WTC11 (cell line): Measurements from ENCODE around the gene ZMIZ1. TPM values are rescaled to one million over a fixed set of nuclear protein-coding genes. Genes with fewer than 3 reads are reported as not detected.
A peak's percentile ranks its signal among the peaks of the same experiment; 100 is the strongest.

ENCODE experiments used
- ATAC-seq: fragments of 200-7000 bp; cut with Tn5 transposase; 2 replicates; pipeline ENCODE4 v1.10.0; 2021; ENCODE audit warnings: mild to moderate bottlenecking, moderate library complexity
- CTCF ChIA-PET: fragments of 300-600 bp; sonication (Branson Sonifier 250); formaldehyde crosslinking; loops from one replicate; lab custom pipeline; 2021; ENCODE audit warnings: antibody characterized with exemption; lab: Charles Lee
- POLR2A ChIA-PET: fragments of 350-600 bp; sonication (Branson Sonifier 250); formaldehyde crosslinking; loops from one replicate; lab custom pipeline; 2021; ENCODE audit warnings: antibody characterized with exemption; lab: Charles Lee
- DNase-seq: peaks from one replicate; pipeline ENCODE4 v3.0.0; 2021; ENCODE audit warnings: low spot score
- H3K27ac Mint-ChIP-seq: 2 replicates; pipeline ENCODE4 v1.8.0; 2021; ENCODE audit warnings: mixed read lengths
- H3K27me3 Mint-ChIP-seq: 2 replicates; pipeline ENCODE4 v1.8.0; 2021; ENCODE audit warnings: low read depth, mild to moderate bottlenecking, moderate library complexity, mixed read lengths
- H3K36me3 Mint-ChIP-seq: 2 replicates; pipeline ENCODE4 v1.8.0; 2021; ENCODE audit warnings: mixed read lengths
- H3K4me1 Mint-ChIP-seq: 2 replicates; pipeline ENCODE4 v1.8.0; 2022; ENCODE audit warnings: mixed read lengths
- H3K4me3 Mint-ChIP-seq: 2 replicates; pipeline ENCODE4 v1.8.0; 2021; ENCODE audit warnings: mild to moderate bottlenecking, moderate library complexity, mixed read lengths
- H3K9me3 Mint-ChIP-seq: 2 replicates; pipeline ENCODE4 v1.8.0; 2021; ENCODE audit warnings: mixed read lengths
- ATF1 ChIP-seq: sonication (generic); formaldehyde crosslinking; IDR thresholded peaks from 2 replicates; pipeline ENCODE4 v1.8.1; 2023; ENCODE audit warnings: mild to moderate bottlenecking, moderate library complexity, missing genetic modification reagents
- ATF2 ChIP-seq: sonication (generic); formaldehyde crosslinking; IDR thresholded peaks from 2 replicates; pipeline ENCODE4 v1.8.1; 2022; ENCODE audit warnings: low read depth, missing genetic modification reagents, borderline replicate concordance
- CTCF ChIP-seq: fragments of 200-600 bp; IDR thresholded peaks from 2 replicates; pipeline ENCODE4 v1.8.0; 2022; ENCODE audit warnings: antibody characterized with exemption
- E2F1 ChIP-seq: sonication (generic); formaldehyde crosslinking; IDR thresholded peaks from 2 replicates; pipeline ENCODE4 v1.8.0; 2022; ENCODE audit warnings: mild to moderate bottlenecking, missing genetic modification reagents
- EMX1 ChIP-seq: fragments of 250-450 bp; sonication (Bioruptor Pico); IDR thresholded peaks from 2 replicates; pipeline ENCODE4 v1.8.0; 2021; ENCODE audit warnings: mild to moderate bottlenecking
- GABPB1 ChIP-seq: sonication (generic); formaldehyde crosslinking; IDR thresholded peaks from 2 replicates; pipeline ENCODE4 v1.8.1; 2023; ENCODE audit warnings: mild to moderate bottlenecking, missing genetic modification reagents
- NR3C1 ChIP-seq: sonication (generic); formaldehyde crosslinking; conservative IDR thresholded peaks from 2 replicates; pipeline ENCODE4 v1.8.1; 2023; ENCODE audit warnings: low read depth, mild to moderate bottlenecking, missing genetic modification reagents
- PRDM15 ChIP-seq: sonication (generic); formaldehyde crosslinking; IDR thresholded peaks from 2 replicates; pipeline ENCODE4 v1.8.0; 2022; ENCODE audit warnings: missing genetic modification reagents
- SP1 ChIP-seq: sonication (generic); formaldehyde crosslinking; conservative IDR thresholded peaks from 2 replicates; pipeline ENCODE4 v1.8.1; 2022; ENCODE audit warnings: missing genetic modification reagents
- TEAD4 ChIP-seq: sonication (generic); formaldehyde crosslinking; IDR thresholded peaks from 2 replicates; pipeline ENCODE4 v1.8.0; 2022; ENCODE audit warnings: mild to moderate bottlenecking, missing genetic modification reagents
- ZBTB43 ChIP-seq: sonication (generic); formaldehyde crosslinking; IDR thresholded peaks from 2 replicates; pipeline ENCODE4 v1.8.1; 2023; ENCODE audit warnings: mild to moderate bottlenecking, missing genetic modification reagents
- ZNF263 ChIP-seq: sonication (generic); formaldehyde crosslinking; IDR thresholded peaks from 2 replicates; pipeline ENCODE4 v1.8.1; 2022; ENCODE audit warnings: low read depth, mild to moderate bottlenecking, moderate library complexity, missing genetic modification reagents
- total RNA-seq: library from RNA; stranded (reverse); gene quantifications from 3 replicates; pipeline ENCODE4 v1.2.3, GENCODE V29; 2021
- TF ChIP-seq, protein P1 (sequence below): sonication (generic); formaldehyde crosslinking; IDR thresholded peaks from 2 replicates; pipeline ENCODE4 v1.8.0; 2022; ENCODE audit warnings: mild to moderate bottlenecking, missing genetic modification reagents
- TF ChIP-seq, protein P2 (sequence below): sonication (generic); formaldehyde crosslinking; IDR thresholded peaks from 2 replicates; pipeline ENCODE4 v1.8.1; 2023; ENCODE audit warnings: mild to moderate bottlenecking, moderate library complexity, missing genetic modification reagents
- TF ChIP-seq, protein P3 (sequence below): sonication (generic); formaldehyde crosslinking; IDR thresholded peaks from 2 replicates; pipeline ENCODE4 v1.8.0; 2023; ENCODE audit warnings: missing genetic modification reagents, mild to moderate bottlenecking, borderline replicate concordance

ZMIZ1 gene
- total RNA-seq, 1 experiment from 2014 or later, result 44.4 TPM

GRCh38 chr10:79196470-79197461 is 128.0 kb downstream of the ZMIZ1 start:
- peaks cover 12% of the 10 kb centered on the region for H3K4me1 Mint-ChIP-seq
- H3K27me3 Mint-ChIP-seq, result no peaks in the 10 kb centered on the region
- CTCF ChIA-PET, result interaction anchor here (0.7 to 2.8 kb wide), 10 partner anchors 15 to 283 kb away, joined by 3 to 31 read pairs (median 5); no protein-coding TSS in a partner anchor
- DNase-seq, result peak; percentile 88
- H3K36me3 Mint-ChIP-seq, result no peaks in the 10 kb centered on the region
- H3K9me3 Mint-ChIP-seq, result no peaks in the 10 kb centered on the region
- no peak overlapping the region for H3K27ac Mint-ChIP-seq
- no peak overlapping the region for H3K4me3 Mint-ChIP-seq
- POLR2A ChIA-PET, result no interaction called here
- peak; percentile 72 for ATAC-seq
- no peak for TF ChIP-seq ATF2 (CRISPR knock-in tag)
- TF ChIP-seq CTCF, result peak; percentile 92
- no peak for TF ChIP-seq SP1 (CRISPR knock-in tag)
- TF ChIP-seq, protein P1, sequence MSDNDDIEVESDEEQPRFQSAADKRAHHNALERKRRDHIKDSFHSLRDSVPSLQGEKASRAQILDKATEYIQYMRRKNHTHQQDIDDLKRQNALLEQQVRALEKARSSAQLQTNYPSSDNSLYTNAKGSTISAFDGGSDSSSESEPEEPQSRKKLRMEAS (CRISPR knock-in tag), result 0 out of 2 replicates have a peak, but pooled peaks have one; percentile 40
- 0 out of 2 replicates have a peak, but pooled peaks have one; percentile 27 for TF ChIP-seq ZNF263 (CRISPR knock-in tag)
- no peak for TF ChIP-seq NR3C1 (CRISPR knock-in tag)
- no peak for TF ChIP-seq TEAD4 (CRISPR knock-in tag)
- TF ChIP-seq, protein P2, sequence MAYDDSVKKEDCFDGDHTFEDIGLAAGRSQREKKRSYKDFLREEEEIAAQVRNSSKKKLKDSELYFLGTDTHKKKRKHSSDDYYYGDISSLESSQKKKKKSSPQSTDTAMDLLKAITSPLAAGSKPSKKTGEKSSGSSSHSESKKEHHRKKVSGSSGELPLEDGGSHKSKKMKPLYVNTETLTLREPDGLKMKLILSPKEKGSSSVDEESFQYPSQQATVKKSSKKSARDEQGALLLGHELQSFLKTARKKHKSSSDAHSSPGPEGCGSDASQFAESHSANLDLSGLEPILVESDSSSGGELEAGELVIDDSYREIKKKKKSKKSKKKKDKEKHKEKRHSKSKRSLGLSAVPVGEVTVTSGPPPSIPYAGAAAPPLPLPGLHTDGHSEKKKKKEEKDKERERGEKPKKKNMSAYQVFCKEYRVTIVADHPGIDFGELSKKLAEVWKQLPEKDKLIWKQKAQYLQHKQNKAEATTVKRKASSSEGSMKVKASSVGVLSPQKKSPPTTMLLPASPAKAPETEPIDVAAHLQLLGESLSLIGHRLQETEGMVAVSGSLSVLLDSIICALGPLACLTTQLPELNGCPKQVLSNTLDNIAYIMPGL (CRISPR knock-in tag), result no peak
- no peak for TF ChIP-seq PRDM15 (CRISPR knock-in tag)
- no peak for TF ChIP-seq EMX1 (CRISPR knock-in tag)
- no peak for TF ChIP-seq ZBTB43 (CRISPR knock-in tag)
- TF ChIP-seq, protein P3, sequence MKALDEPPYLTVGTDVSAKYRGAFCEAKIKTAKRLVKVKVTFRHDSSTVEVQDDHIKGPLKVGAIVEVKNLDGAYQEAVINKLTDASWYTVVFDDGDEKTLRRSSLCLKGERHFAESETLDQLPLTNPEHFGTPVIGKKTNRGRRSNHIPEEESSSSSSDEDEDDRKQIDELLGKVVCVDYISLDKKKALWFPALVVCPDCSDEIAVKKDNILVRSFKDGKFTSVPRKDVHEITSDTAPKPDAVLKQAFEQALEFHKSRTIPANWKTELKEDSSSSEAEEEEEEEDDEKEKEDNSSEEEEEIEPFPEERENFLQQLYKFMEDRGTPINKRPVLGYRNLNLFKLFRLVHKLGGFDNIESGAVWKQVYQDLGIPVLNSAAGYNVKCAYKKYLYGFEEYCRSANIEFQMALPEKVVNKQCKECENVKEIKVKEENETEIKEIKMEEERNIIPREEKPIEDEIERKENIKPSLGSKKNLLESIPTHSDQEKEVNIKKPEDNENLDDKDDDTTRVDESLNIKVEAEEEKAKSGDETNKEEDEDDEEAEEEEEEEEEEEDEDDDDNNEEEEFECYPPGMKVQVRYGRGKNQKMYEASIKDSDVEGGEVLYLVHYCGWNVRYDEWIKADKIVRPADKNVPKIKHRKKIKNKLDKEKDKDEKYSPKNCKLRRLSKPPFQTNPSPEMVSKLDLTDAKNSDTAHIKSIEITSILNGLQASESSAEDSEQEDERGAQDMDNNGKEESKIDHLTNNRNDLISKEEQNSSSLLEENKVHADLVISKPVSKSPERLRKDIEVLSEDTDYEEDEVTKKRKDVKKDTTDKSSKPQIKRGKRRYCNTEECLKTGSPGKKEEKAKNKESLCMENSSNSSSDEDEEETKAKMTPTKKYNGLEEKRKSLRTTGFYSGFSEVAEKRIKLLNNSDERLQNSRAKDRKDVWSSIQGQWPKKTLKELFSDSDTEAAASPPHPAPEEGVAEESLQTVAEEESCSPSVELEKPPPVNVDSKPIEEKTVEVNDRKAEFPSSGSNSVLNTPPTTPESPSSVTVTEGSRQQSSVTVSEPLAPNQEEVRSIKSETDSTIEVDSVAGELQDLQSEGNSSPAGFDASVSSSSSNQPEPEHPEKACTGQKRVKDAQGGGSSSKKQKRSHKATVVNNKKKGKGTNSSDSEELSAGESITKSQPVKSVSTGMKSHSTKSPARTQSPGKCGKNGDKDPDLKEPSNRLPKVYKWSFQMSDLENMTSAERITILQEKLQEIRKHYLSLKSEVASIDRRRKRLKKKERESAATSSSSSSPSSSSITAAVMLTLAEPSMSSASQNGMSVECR (CRISPR knock-in tag), result 0 out of 2 replicates have a peak, but pooled peaks have one; percentile 35
- TF ChIP-seq GABPB1 (CRISPR knock-in tag), result 0 out of 2 replicates have a peak, but pooled peaks have one; percentile 18
- no peak for TF ChIP-seq ATF1 (CRISPR knock-in tag)
- no peak for TF ChIP-seq E2F1 (CRISPR knock-in tag)
